Fibroblast of skin of left biceps (primary cell): ENCODE results near the gene BMP8A.
"Not testable (repeated sequence)": the region's sequence is repeated elsewhere in the genome, so short reads cannot be mapped to it uniquely, and the experiment has no call there.

Experiments used
- DNase-seq, 2 experiments: peaks; one replicate each; pipeline ENCODE4 v3.0.0-alpha.2; 2013; ENCODE audit warnings: low read depth in 2 of 2

Gene BMP8A

GRCh38 chr1:39526466-39527189, 35.2 kb downstream of the BMP8A start:
- no peak for DNase-seq

- DNase-seq = not testable (repeated sequence)
These were observed 35.7 kb downstream of the BMP8A start for GRCh38 chr1:39527190-39527579.

GRCh38 chr1:39528082-39528481, 36.6 kb downstream of the BMP8A start:
- DNase-seq = no peak

GRCh38 chr1:39529901-39530535, 38.6 kb downstream of the BMP8A start:
- no peak for DNase-seq

GRCh38 chr1:39531526-39531925, 40.1 kb downstream of the BMP8A start:
- DNase-seq = no peak

- DNase-seq = no peak
These were observed 42.0 kb downstream of the BMP8A start for GRCh38 chr1:39533442-39533841.

- no peak for DNase-seq
These were observed 47.3 kb downstream of the BMP8A start for GRCh38 chr1:39538531-39539251.

- peak in 1 of 2 experiments; percentile 26 for DNase-seq
These were observed 47.9 kb downstream of the BMP8A start for GRCh38 chr1:39539252-39539790.

- DNase-seq = no peak
These were observed 49.1 kb downstream of the BMP8A start for GRCh38 chr1:39540504-39541031.

- no peak for DNase-seq
These were observed 51.5 kb downstream of the BMP8A start for GRCh38 chr1:39542924-39543323.

- DNase-seq = no peak
These were observed 52.9 kb downstream of the BMP8A start for GRCh38 chr1:39544327-39544726.

GRCh38 chr1:39545531-39545930, 54.1 kb downstream of the BMP8A start:
- DNase-seq = no peak

GRCh38 chr1:39554277-39554676, 62.8 kb downstream of the BMP8A start:
- DNase-seq = no peak

GRCh38 chr1:39561279-39561678, 69.8 kb downstream of the BMP8A start:
- no peak for DNase-seq

GRCh38 chr1:39562886-39563285, 71.5 kb downstream of the BMP8A start:
- DNase-seq = no peak

GRCh38 chr1:39563669-39564068, 72.2 kb downstream of the BMP8A start:
- DNase-seq = no peak

- DNase-seq = no peak
These were observed 72.9 kb downstream of the BMP8A start for GRCh38 chr1:39564340-39564739.

GRCh38 chr1:39564941-39565340, 73.5 kb downstream of the BMP8A start:
- DNase-seq = no peak

GRCh38 chr1:39566441-39567137, 75.2 kb downstream of the BMP8A start:
- no peak for DNase-seq

GRCh38 chr1:39567302-39567701, 75.9 kb downstream of the BMP8A start:
- no peak for DNase-seq

GRCh38 chr1:39568208-39568607, 76.8 kb downstream of the BMP8A start:
- DNase-seq = no peak

- DNase-seq = no peak
These were observed 77.6 kb downstream of the BMP8A start for GRCh38 chr1:39569034-39569433.
